Keratinocyte (primary cell): ENCODE data around the gene ELAPOR1.

ENCODE experiments used
- EZH2 ChIP-seq: IDR thresholded peaks from one replicate; pipeline ENCODE4 v1.6.1; 2012; ENCODE audit warnings: inconsistent platforms, mild to moderate bottlenecking, low read length, moderate library complexity
- TF ChIP-seq, protein P1 (sequence below), 3 experiments: IDR thresholded peaks in 1 of 3; conservative IDR thresholded peaks in 1 of 3; optimal IDR thresholded peaks in 1 of 3; 2 replicates in 2 of 3; 3 replicates in 1 of 3; pipeline versions ENCODE3 to v1.5.1; 2011; ENCODE audit warnings: low read length in 3 of 3, mild to moderate bottlenecking in 3 of 3, moderate library complexity in 2 of 3, control low read depth in 1 of 3, inconsistent platforms in 1 of 3; ENCODE audit not compliant: insufficient read depth in 2 of 3; ENCODE audit errors: extremely low read depth in 1 of 3

DNA sequence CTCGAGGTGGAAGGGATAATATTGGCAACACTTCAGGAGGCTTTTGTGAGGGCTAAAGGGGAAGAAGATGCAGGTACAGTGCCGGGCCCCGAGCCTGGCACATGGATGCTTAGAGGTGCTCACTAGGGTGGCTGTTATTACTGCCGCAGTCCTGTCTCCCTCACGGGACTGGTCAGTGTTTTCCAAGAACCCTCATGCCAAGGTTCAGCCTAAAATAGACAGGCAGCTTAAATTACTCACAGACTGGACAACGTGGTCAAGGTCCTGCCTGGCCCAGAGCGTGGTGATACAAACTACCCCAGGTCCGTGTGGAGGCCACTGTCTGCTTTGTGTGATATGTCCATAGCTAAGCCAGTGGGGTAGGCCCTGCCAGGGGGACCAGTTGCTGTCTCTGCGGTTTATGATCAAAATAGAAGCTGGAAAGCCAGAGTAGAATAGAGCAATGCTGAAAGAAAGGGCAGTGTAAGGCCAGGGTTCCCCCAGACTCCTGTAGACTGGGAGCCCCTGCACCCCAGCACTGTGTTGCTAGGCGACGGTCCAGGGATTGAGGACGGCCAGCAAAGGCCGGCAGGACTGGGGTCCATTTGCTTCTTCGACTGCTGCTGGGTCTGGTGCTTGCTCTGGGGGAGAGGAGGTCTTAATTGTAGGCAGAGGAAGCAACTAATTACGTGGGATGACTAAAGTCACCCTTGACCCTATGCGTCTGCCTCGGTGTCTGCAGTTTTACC lies 36.1 kb downstream of the ELAPOR1 start:
- TF ChIP-seq, protein P1, sequence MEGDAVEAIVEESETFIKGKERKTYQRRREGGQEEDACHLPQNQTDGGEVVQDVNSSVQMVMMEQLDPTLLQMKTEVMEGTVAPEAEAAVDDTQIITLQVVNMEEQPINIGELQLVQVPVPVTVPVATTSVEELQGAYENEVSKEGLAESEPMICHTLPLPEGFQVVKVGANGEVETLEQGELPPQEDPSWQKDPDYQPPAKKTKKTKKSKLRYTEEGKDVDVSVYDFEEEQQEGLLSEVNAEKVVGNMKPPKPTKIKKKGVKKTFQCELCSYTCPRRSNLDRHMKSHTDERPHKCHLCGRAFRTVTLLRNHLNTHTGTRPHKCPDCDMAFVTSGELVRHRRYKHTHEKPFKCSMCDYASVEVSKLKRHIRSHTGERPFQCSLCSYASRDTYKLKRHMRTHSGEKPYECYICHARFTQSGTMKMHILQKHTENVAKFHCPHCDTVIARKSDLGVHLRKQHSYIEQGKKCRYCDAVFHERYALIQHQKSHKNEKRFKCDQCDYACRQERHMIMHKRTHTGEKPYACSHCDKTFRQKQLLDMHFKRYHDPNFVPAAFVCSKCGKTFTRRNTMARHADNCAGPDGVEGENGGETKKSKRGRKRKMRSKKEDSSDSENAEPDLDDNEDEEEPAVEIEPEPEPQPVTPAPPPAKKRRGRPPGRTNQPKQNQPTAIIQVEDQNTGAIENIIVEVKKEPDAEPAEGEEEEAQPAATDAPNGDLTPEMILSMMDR (optimal IDR thresholded peaks at IDR 0.05 in 1 of 3, IDR thresholded peaks at IDR 0.05 in 1 of 3, conservative IDR thresholded peaks at IDR 0.05 in 1 of 3; ENCODE audit: extremely low read depth in 1 of 3, insufficient read depth in 2 of 3, low read length in 3 of 3), result no peak
- TF ChIP-seq EZH2, result no peak
